DMS153 treated with DMSO at 0.1 percent for 48 hours (cell line): Measurements from ENCODE around the gene ZNF44.

Experiments used
- DNase-seq: peaks from one replicate; lab custom pipeline; 2025; ENCODE audit not compliant: unreplicated experiment; lab: John Stamatoyannopoulos, UW

ZNF44 gene

DNA sequence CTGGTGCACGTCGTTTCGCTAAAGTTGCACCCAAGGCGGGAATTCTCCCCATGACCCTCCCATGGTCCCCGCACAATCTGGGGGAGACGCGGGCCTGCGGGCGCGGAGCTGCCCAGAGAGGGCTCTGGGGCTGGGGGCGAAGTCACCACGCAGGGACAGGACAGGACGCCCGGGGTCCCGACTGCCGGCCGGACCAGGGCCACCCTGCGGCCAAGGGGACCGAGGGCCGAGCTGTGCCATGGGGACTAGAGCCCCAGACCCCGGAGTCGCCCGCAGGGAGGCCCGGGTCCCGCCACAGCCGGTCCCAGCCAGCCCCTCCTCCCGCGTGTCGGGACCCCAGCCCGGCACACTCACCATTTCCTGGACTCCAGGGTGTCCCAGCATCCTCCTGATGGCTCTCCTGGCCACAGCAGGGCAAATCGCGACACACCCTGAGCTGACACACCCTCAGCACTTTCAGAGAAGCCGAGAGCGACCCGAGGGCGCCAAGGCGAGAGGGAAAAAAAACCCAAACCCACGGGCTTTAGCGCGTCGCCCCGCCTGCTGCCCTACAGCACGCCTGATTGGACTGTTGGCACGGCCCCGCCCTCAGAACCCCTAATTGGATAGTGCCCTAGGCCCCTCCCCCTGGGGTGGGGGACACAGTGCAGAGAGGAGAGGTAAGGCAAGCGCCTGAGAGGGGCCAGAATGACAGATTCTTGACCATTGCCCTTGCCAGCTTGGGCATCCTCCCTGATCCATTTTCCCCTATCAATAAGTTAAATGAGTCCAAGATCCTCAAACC is 28.6 kb downstream of the ZNF44 start:
- DNase-seq, result no peak

DNA sequence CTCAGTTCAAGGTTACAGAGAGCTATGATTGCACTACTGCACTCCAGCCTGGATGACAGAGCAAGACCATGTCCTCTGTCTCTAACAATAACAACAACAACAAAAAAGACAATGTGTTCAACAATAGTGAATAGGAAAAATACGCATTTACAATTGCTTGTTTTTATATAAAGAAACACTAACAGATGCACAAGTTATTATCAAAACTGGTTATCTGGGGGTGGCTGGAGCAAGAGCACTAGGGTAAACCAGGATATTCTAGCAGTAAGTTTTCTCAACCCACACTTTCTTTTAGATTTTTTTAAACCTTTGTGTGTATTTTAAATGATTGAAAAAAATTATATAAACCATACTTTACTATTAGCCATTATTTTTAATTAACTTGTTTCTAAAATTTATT is 33.1 kb downstream of the ZNF44 start:
- no peak for DNase-seq

- no peak for DNase-seq
These were observed 33.8 kb downstream of the ZNF44 start for GRCh38 chr19:12260861-12261260.

DNA sequence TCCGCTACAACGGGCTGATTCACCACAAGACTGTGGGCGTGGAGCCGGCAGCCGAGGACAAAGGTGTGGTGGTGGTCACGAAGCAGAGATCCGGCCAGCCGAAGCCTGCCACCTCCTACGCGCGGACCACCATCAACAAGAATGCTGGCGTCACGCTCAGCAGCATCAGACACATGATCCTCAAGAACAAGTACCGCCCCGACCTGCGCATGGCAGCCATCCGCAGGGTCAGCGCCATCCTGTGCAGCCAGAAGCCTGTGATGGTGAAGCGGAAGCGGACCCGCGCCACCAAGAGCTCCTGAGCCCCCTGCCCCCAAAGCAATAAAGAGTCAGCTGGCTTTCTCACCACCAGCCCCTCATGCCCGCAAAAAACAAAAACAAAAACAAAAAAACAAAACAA is 34.4 kb downstream of the ZNF44 start:
- DNase-seq, result no peak

DNA sequence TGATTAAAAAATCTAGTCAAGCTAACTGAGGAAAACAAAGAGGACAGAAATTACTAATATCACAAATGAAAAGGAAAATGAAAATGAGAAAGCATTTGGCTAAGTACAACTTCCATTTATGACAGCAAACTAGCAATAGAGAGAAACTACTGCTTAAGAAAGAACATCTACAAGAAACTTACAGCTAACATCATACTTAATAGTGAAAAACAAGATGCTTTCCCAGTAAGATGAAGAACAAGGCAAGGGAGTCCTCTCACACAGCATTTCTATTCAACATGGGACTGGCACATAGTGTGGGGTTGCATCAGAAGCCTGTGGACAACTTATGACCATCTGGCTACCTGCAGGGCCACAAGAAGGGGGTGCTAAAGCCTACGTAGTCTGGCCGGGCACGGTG is 39.3 kb downstream of the ZNF44 start:
- DNase-seq, result no peak

- DNase-seq, result no peak
These were observed 47.0 kb downstream of the ZNF44 start for GRCh38 chr19:12247644-12248222.

- DNase-seq, result no peak
These were observed 50.3 kb downstream of the ZNF44 start for GRCh38 chr19:12244370-12244769.

DNA sequence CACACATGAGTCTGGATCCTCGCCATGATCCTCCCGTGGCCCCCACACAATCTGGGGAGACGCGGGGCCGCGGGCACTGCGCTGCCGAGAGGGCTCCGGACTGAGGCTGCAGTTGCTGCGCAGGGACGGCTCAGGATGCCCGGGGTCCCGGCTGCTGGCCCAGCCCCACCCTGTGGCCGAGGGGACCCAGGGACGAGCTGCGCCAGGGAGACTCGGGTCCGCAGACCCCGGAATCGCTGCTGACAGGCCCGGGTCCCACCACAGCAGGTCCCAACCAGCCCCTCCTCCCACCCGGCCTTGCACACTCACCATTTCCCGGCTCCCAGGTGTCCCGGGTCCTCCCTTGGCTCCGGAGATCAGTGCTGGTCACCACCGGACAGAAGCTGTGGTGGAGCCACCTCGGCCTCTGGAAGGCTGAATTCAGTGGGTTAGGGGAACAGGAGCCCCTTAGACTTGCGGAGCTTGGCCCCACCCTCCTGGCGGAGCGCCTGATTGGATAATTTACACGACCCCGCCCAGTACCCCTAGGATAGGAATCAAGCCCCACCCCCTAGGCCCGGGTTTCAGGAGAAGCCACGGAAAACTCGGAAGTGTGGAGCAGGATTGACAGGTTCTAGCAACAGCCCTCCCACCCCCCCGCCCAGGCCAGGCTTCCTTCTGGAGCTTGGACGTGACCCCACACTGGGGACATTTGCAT is 57.4 kb downstream of the ZNF44 start:
- DNase-seq, result no peak

- no peak for DNase-seq
These were observed 61.7 kb downstream of the ZNF44 start for GRCh38 chr19:12232961-12233360.

DNA sequence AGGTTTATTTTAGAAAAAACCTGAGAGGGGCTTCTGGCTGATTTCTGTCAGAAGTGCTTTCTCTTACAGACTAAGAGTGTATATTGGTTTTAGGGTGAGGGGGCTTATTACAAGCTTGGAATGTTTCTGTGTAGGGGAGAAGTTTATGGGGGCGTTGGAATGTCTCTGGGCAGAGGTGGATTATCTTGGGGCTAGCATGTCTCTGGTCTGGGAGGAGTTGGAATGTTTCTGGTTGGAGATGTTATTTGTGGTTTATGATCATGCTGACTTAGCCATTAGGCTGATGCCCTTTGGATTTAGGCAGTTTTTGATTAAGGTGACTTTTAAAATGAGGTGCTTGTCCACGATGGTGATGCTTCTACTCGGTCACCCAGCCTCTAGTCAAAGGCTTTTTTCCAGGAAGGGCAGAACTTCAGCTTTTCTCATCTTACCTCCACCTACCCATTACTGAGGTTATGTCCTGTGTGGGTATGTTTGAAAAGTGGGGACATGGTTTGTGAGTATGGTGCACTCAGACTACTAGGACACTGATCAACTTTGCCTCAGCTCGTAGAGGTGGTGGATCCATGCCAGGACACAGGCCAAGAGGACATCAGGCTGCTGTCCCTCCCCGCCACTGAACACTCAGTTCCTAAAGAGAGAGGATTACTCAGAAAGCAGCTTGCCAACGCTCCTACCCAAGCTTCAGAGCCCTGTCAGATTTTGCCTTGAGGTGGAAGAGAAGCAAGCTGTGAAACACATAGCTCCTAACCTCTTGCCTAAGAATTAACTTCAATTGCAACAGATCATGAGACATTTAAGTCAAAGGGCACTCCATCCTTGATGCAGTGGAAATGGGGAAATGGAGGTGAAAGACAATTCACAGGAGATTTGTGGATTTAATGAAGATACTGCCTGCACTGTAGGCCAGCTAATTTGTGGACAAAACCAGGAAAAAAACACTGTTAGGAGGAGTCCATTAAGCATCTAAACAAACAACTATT is 63.6 kb downstream of the ZNF44 start:
- no peak for DNase-seq

GRCh38 chr19:12229990-12230389 is 64.7 kb downstream of the ZNF44 start:
- DNase-seq, result no peak

DNA sequence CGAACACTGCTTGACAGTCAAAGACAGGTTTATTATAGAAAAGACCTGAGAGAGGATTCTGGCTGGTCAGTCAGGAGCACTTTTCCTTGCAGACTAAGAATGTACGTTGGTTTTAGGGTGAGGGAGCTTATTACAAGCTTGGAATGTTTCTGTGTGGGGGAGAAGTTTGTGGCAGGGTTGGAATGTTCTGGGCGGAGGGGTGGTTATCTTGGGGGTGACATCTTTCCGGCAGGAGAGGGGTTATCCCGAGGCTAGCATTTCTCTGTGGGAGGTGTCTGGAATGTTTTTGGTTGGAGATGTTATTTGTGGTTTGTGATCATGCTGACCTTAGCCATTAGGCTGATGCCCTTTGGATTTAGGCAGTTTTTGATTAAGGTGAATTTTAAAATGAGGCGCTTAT is 70.0 kb downstream of the ZNF44 start:
- DNase-seq, result no peak

DNA sequence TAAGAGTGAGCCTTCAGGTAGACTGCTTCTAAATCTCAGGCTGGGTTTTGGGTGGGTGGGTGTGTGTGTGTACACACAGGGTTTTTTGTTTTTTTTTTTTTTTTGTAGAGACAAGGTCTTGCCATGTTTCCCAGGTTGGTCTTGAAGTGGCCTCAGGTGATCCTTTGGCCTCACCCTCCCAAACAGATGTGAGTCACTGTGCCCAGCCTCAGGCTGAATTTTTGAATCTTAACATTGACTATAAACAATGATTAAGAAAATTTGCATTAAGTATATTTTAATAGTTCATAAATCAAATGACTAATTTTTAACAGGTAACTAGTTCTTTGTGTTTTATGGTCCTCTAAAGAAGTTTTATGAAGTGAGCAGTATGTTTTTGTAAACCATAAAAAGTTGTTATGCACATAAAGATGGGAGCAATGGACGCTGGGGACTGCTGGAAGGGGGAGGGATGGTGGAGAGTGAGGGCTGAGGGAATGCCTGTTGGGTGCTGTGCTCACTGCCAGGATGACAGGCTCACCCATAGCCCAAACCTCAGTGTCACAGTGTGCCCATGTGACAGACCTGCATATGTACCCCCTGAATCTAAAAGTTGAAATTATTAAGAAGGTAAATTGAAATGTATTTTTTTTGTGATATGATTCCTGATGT is 71.6 kb downstream of the ZNF44 start:
- no peak for DNase-seq
